HTR-8/SVneo (cell line): ENCODE data around the gene VWA8.
"Not testable (repeated sequence)": the region's sequence is repeated elsewhere in the genome, so short reads cannot be mapped to it uniquely, and the experiment has no call there.

Experiments used
- DNase-seq: peaks from one replicate; pipeline ENCODE4 v3.0.0; 2011; ENCODE audit warnings: low spot score, mixed read lengths; ENCODE audit not compliant: insufficient read length
- FAIRE-seq: peaks from 2 replicates; lab custom pipeline; 2011; peaks lifted over from hg19 to GRCh38; lab: Jason Lieb, UNC

VWA8 gene

GRCh38 chr13:41573640-41574039 is 387.3 kb downstream of the VWA8 start:
- DNase-seq, FAIRE-seq: not testable (repeated sequence)

- DNase-seq, FAIRE-seq: not testable (repeated sequence)
These were observed 389.0 kb downstream of the VWA8 start for GRCh38 chr13:41571817-41572340.

GRCh38 chr13:41568972-41569351 is 391.9 kb downstream of the VWA8 start:
- no peak for FAIRE-seq
- no peak for DNase-seq

- no peak for DNase-seq
- FAIRE-seq = no peak
These were observed 392.6 kb downstream of the VWA8 start for GRCh38 chr13:41568143-41568971.

GRCh38 chr13:41567363-41567762 is 393.5 kb downstream of the VWA8 start:
- FAIRE-seq (no peak), DNase-seq (no peak)

GRCh38 chr13:41565846-41566245 is 395.1 kb downstream of the VWA8 start:
- FAIRE-seq (no peak), DNase-seq (no peak)

GRCh38 chr13:41565216-41565615 is 395.7 kb downstream of the VWA8 start:
- DNase-seq = peak; percentile 40

GRCh38 chr13:41563984-41564365 is 396.9 kb downstream of the VWA8 start:
- FAIRE-seq (no peak), DNase-seq (no peak)

More at GRCh38 chr13:41565216-41565615, 395.7 kb downstream of the VWA8 start:
- FAIRE-seq = no peak

- FAIRE-seq = no peak
- DNase-seq = no peak
These were observed 397.4 kb downstream of the VWA8 start for GRCh38 chr13:41563341-41563983.

- DNase-seq = no peak
These were observed 398.2 kb downstream of the VWA8 start for GRCh38 chr13:41562541-41563178.

GRCh38 chr13:41562083-41562482 is 398.8 kb downstream of the VWA8 start:
- FAIRE-seq = no peak
- DNase-seq = peak; percentile 11

More at GRCh38 chr13:41562541-41563178, 398.2 kb downstream of the VWA8 start:
- no peak for FAIRE-seq

GRCh38 chr13:41561170-41561569 is 399.7 kb downstream of the VWA8 start:
- DNase-seq (no peak), FAIRE-seq (no peak)

GRCh38 chr13:41558781-41559560 is 401.9 kb downstream of the VWA8 start:
- no peak for DNase-seq
- FAIRE-seq = no peak

GRCh38 chr13:41557719-41558118 is 403.2 kb downstream of the VWA8 start:
- FAIRE-seq = no peak

GRCh38 chr13:41554626-41555386 is 406.1 kb downstream of the VWA8 start:
- DNase-seq (no peak), FAIRE-seq (no peak)

More at GRCh38 chr13:41557719-41558118, 403.2 kb downstream of the VWA8 start:
- DNase-seq = no peak

GRCh38 chr13:41554180-41554579 is 406.7 kb downstream of the VWA8 start:
- no peak for FAIRE-seq
- no peak for DNase-seq

GRCh38 chr13:41552031-41552430 is 408.9 kb downstream of the VWA8 start:
- DNase-seq (no peak), FAIRE-seq (no peak)

GRCh38 chr13:41550276-41550675 is 410.6 kb downstream of the VWA8 start:
- FAIRE-seq (no peak), DNase-seq (no peak)

GRCh38 chr13:41549491-41549890 is 411.4 kb downstream of the VWA8 start:
- DNase-seq (no peak), FAIRE-seq (no peak)
